ENCODE results near the gene TOP2B. TPM values are rescaled to one million over a fixed set of nuclear protein-coding genes. Genes with fewer than 3 reads are reported as not detected.

TOP2B gene
- polyA plus RNA-seq, 1 donor (not counting 4 experiments of a cell fraction or from before 2014, with no cell fraction given): 71.8 TPM

- DNase-seq (ENCODE audit: low read depth, low spot score) (no peak), FAIRE-seq (no peak)
- no peak overlapping the region for H3K4me2 ChIP-seq (ENCODE audit: control insufficient read depth, extremely low read depth, insufficient read depth, low read depth, low read length)
- no peaks in the 10 kb centered on the region for H3K79me2 ChIP-seq (ENCODE audit: control insufficient read depth, insufficient read depth, low read length)
- TF ChIP-seq CTCF (optimal IDR thresholded peaks at IDR 0.05 in 1 of 3, IDR thresholded peaks at IDR 0.05 in 1 of 3, conservative IDR thresholded peaks at IDR 0.05 in 1 of 3; ENCODE audit: extremely low read depth in 1 of 3, insufficient read depth in 2 of 3, low read length in 3 of 3) (no peak), EZH2 (IDR thresholded peaks at IDR 0.05; ENCODE audit: low read length) (no peak)
- H3K9me1 ChIP-seq (ENCODE audit: control insufficient read depth, extremely low read depth, insufficient read depth, low read length): no peaks in the 10 kb centered on the region
- no peaks in the 10 kb centered on the region for H3K9me3 ChIP-seq (ENCODE audit: control insufficient read depth, low read depth, low read length)
- no peak overlapping the region for H3K9ac ChIP-seq (ENCODE audit: control insufficient read depth, extremely low read depth, insufficient read depth, low read length)
- dilution Hi-C loops (cut with MboI; ENCODE audit: extremely low pct_ligation_motif_present, low sequenced_read_pairs): no loop called here
- no peaks in the 10 kb centered on the region for H3K4me1 ChIP-seq (ENCODE audit: control insufficient read depth, extremely low read depth, insufficient read depth, low read length)
- no peak overlapping the region for H3K4me3 ChIP-seq (ENCODE audit: control insufficient read depth in 2 of 3, extremely low read depth in 1 of 3, insufficient read depth in 2 of 3, low read depth in 1 of 3, low read length in 3 of 3)
- H4K20me1 ChIP-seq (ENCODE audit: control insufficient read depth, extremely low read depth, insufficient read depth, low read length): no peaks in the 10 kb centered on the region
- H2AFZ ChIP-seq (ENCODE audit: control insufficient read depth, low read length): no peak overlapping the region
- H3K36me3 ChIP-seq (ENCODE audit: control insufficient read depth in 2 of 2, extremely low read depth in 1 of 2, insufficient read depth in 2 of 2, low read length in 2 of 2): no peaks in the 10 kb centered on the region
- H3K27ac ChIP-seq (ENCODE audit: control insufficient read depth, insufficient read depth, low read length): no peak overlapping the region
- no peaks in the 10 kb centered on the region for H3K27me3 ChIP-seq (ENCODE audit: control insufficient read depth, extremely low read depth, insufficient read depth, low read length)
These were observed 14.5 kb upstream of the TOP2B start for GRCh38 chr3:25679166-25679565.

- Histone ChIP-seq H3K9ac (ENCODE audit: control insufficient read depth, extremely low read depth, insufficient read depth, low read length) (no peak overlapping the region), H3K4me2 (ENCODE audit: control insufficient read depth, extremely low read depth, insufficient read depth, low read depth, low read length) (no peak overlapping the region), H3K27me3 (ENCODE audit: control insufficient read depth, extremely low read depth, insufficient read depth, low read length) (no peaks in the 10 kb centered on the region), H3K9me3 (ENCODE audit: control insufficient read depth, low read depth, low read length) (no peaks in the 10 kb centered on the region), H3K9me1 (ENCODE audit: control insufficient read depth, extremely low read depth, insufficient read depth, low read length) (no peaks in the 10 kb centered on the region), H3K4me3 (ENCODE audit: control insufficient read depth in 2 of 3, extremely low read depth in 1 of 3, insufficient read depth in 2 of 3, low read depth in 1 of 3, low read length in 3 of 3) (no peak overlapping the region), H4K20me1 (ENCODE audit: control insufficient read depth, extremely low read depth, insufficient read depth, low read length) (no peaks in the 10 kb centered on the region), H2AFZ (ENCODE audit: control insufficient read depth, low read length) (no peak overlapping the region), H3K79me2 (ENCODE audit: control insufficient read depth, insufficient read depth, low read length) (no peaks in the 10 kb centered on the region), H3K36me3 (ENCODE audit: control insufficient read depth in 2 of 2, extremely low read depth in 1 of 2, insufficient read depth in 2 of 2, low read length in 2 of 2) (no peaks in the 10 kb centered on the region), H3K27ac (ENCODE audit: control insufficient read depth, insufficient read depth, low read length) (no peak overlapping the region), H3K4me1 (ENCODE audit: control insufficient read depth, extremely low read depth, insufficient read depth, low read length) (no peaks in the 10 kb centered on the region)
- TF ChIP-seq CTCF (optimal IDR thresholded peaks at IDR 0.05 in 1 of 3, IDR thresholded peaks at IDR 0.05 in 1 of 3, conservative IDR thresholded peaks at IDR 0.05 in 1 of 3; ENCODE audit: extremely low read depth in 1 of 3, insufficient read depth in 2 of 3, low read length in 3 of 3) (no peak), EZH2 (IDR thresholded peaks at IDR 0.05; ENCODE audit: low read length) (no peak)
- dilution Hi-C loops (cut with MboI; ENCODE audit: extremely low pct_ligation_motif_present, low sequenced_read_pairs): no loop called here
- FAIRE-seq: no peak
- DNase-seq (ENCODE audit: low read depth, low spot score): no peak
These were observed 13.9 kb upstream of the TOP2B start for GRCh38 chr3:25678581-25678980.
